HG03571 (cell line): ENCODE data around the gene SGTA.

Experiments
- ATAC-seq: cut with Tn5 transposase; IDR thresholded peaks from one replicate; pipeline ENCODE4 v1.9.1; 2021; ENCODE audit not compliant: unreplicated experiment

Gene SGTA

DNA sequence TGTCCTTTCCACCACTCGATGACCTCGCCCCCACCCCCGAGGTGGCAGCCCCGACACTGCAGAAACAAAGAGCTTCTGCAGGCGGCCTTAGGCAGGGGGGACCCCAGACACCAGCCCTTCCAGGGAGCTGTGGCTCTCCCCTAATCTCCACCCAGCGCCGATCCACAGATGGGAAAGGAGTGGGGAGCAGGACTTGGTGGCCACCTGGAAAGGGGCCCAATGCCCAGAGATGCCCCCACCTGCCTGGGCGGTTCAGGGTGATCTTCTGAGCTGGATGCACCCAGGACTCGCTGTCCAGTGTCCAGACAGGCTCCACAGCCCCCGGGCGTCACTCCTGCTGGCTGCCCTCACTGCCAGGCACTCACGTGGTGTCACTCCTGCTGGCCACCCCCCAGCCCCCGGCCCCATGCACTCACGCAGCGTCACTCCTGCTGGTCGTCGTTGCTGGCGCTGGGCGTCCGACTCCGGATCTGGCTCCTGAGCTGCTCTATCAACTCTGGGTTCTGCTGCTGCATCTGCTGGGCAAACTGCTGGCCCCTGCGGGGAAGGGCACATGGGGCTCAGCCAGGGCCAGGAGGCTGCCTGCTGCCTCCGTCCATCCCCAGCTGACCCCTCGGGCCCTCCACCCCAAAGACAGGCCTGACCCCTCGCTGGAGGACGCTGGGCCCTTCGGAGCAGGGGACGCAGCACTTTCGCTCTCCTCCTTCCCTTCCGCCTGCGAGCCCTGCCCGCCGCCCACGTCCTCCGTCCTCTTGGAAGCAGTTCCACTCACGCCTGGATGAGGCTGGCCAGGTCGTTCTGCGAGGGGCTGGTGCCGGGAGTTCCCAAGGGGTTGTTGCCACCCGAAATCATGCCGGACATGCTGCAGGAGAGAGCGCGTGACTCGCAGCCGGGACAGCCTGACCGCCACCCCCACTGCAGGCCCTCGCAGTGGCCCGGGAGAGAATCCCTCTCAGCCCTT, 25.9 kb downstream of the SGTA start:
- no peak for ATAC-seq

DNA sequence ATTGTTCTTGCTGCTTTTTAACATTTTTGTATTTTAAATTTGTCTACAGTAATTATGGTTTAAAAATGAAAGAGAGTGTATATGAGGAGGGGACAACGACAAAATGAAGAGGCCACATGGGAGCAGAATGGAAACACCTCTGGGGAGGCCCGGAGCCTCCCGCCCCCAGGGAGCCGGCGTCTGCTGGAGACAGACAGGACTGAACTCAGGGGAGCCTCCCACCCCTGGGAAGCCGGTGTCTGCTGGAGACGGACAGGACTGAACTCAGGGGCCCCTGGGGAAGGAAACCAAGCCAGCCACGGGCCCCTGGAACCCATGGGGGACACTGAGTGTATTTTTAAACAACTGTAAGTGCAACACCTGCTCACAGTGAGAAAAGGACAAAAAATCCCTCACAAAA, 26.6 kb downstream of the SGTA start:
- ATAC-seq: no peak

DNA sequence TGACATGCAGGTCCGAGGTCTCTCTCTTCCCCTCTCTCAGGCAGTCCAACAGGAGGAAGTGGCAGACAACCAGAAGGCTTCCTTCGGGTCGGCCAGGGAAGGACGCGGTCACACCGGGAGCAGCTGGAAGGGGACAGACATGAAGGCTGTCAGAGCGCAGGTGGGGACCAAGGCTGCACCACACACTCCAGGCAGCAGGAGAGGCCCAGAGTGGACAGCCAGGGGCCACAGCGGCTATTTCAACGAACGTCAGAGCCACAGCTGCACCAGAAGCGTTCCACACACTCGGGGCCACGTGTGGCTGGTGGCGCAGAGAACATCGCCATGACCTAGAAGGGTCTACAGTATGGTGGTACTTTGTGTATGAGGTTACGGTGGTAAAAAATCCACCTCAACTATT, 27.3 kb downstream of the SGTA start:
- no peak for ATAC-seq

DNA sequence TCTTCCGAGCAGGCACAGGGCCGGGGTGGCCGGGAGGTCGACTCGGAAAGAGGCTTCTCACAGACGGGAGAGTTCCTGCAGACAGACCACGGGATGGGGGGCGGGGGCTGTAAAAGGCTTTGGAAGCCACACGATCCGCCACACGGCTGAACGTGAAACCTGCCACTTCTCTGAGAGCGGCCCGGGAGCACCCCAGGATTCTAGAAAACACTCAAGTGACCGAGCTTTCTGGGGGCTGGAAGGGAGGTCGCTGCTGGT, 27.7 kb downstream of the SGTA start:
- no peak for ATAC-seq

DNA sequence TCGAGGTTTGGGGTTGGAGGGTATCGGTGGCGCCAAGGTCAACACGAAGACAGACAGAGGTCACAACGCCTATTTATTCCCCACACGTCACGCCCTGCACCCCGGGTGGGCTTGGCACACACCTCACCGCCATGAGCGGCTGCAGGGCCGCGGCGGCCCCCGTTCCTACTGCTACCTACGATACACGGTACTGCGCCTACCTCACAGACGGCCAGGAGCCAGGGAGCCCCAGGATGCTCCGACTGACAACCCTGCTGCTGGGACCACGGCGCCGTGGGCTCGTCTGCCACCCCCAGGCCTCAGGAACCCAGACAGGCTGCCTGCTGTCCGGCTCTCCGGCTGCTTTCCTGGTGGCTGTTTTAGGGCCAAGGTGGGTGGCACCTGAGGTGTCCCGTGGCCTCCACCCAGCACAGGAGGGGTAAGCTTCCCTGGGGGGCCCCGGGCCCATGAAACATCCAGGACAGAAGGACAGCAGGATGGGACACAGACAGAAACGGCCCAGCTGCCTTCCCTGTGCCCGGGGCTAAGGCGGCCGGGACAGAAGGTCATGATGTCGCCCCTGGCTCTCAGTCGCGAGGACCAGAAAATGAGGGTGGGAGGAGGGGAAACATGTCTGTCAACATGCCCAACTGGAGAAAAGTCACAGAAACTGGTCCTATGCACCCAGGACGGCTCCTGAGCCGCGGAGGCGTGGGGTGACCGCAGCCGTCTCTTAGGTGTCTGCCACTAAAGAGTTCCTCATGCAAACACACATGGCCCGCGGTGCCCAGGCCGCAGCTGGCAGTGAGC, 28.2 kb downstream of the SGTA start:
- no peak for ATAC-seq

DNA sequence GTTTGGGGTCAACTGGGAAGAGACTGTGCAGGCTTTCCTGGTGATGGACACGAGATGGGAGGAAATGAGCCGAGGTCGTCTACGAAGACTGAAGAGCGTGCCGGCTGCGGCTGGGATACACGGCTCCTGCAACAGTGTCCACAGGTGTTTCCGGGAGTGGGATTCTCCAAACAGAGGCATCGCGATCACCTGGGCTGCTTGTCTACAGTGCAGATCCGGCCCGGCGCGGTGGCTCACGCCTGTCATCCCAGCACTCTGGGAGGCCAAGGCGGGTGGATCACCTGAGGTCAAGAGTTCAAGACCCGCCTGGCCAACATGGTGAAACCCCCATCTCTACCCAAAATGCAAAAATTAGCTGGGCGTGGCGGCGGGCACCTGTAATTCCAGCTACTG, 31.6 kb downstream of the SGTA start:
- no peak for ATAC-seq

DNA sequence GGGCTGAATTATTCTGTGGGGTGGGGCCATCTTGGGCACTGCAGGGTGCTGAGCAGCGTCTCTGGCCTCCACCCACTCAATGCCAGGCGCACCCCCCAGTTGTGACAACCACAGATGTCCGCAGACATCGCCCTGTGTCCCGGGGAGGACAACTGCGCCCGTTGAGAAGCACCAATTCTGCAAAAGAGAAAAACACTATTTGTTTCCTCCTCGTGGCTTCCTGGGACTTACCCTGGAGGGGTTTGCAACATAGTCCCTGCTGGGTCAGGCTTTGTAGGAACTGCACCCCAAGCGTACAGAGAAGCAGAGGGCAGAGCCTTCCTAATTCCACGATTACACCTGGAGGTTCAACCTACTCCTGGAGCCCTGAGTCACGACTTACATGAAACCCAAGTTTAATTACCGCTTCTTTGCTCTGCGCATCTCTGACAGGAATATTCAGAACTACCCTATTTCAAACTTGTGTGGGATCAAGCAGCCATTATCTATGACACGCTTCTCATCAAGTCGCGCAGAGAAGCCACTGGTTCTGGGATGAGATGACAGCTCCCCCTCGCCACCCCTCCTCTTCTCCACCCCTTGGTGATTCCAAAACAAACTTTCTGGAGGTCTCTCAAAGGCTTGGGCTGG, 32.1 kb downstream of the SGTA start:
- ATAC-seq: no peak

DNA sequence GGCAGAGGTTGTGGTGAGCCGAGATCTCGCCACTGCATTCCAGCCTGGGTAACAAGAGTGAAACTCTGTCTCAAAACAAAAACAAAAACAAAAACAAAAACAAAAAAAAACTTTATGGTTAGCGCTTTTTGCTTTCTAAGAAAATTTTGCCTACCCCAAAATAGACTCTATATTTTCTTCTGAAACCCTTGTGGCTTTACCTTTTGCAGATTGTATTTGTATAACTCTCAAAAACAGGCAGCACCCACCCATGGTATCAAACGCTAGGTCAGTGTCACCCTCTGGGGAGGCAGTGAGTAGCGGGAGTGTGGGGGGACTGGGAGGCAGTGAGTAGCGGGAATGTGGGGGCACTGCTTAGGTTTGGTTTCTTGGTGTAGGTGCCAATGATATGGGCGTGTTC, 35.7 kb downstream of the SGTA start:
- no peak for ATAC-seq

DNA sequence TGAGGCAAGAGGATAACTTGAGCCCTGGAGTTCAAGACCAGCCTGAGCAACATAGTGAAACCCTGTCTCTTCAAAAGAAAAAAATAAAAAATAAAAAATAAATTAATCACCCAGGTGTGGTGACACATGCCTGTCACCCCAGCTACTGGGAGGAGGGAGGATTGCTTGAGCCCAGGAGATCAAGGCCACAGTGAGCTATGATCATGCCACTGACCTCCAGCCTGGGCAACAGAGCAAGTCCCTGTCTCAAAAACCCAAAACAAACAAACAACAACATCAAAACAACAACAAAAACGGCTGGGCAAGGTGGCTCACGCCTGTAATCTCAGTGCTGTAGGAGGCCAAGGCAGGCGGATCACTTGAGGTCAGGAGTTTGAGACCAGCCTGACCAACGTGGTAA, 39.0 kb downstream of the SGTA start:
- no peak for ATAC-seq

DNA sequence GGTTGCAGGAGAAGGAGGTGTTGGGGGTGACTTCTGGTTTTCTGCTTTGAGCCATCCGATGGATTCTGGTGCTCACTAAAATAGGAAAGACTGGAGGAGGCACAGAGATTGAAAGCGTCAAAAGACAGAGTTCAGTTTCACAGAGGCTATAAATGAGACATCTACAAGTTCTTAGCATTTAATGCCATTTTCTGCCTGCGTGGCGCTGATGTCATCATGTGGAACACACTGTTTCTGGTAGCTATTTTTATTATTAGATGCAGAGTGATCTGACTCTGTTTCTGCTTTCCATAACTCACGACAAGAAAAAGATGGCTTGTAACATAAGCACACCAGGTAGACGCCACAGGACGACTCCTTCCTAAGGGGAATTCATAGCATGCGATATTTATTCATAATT, 40.0 kb downstream of the SGTA start:
- ATAC-seq: no peak

DNA sequence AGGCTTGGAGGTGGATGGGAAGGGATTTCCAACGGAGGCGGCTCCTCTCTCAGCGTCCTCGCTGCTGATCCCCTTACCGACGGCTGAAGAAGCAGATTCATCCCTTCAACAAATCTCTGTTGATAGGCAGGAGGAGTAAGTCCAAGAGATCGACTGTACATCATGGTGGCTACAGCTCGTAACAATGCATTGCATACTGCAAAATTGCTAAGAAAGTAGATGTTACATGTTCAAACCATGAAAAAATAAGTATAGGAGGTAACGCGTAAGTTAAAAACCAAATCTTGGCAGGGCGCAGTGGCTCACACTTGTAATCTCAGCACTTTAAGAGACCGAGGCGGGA, 42.8 kb downstream of the SGTA start:
- no peak for ATAC-seq

DNA sequence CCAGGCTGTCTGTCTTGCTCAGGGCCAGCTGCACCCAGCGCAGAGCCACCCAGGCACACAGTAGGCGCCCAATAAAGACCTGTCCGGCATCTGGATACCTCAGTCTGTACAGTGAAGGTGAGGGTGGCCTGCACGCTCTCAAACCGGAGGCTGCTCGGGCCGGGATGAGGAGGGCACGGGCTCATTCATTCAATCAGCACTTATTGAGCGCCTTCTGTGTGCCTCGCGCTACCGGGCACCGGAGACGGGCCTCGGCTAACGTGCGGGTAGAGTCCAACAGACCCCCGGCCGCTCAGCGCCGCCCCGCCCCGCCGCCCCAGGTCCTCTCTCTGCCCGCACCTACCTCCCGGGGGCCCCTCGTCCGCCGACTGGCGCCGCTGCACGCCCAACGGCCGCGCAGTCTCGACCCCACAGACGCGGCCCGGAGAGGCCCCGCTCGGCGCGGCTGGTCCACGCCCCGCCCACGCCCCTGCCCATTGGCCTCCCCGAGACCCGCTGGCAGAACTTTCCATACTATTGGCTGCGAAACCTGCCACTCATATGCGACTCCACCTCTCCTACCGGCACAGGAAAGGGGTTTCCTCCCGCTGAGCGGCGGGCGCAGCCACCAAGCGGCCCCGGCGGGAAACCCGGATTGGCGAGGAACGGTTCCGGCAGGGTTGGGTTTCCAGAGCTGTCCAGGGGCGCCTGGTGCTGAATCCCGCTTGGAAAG, 43.3 kb downstream of the SGTA start, which contains the start of gene SLC39A3:
TSS of gene SLC39A3 (minus strand) at position 416 of the 712 bp plus-strand sequence. CDS start 2,760 bp downstream, outside the sequence.
- ATAC-seq: peak; percentile 75

DNA sequence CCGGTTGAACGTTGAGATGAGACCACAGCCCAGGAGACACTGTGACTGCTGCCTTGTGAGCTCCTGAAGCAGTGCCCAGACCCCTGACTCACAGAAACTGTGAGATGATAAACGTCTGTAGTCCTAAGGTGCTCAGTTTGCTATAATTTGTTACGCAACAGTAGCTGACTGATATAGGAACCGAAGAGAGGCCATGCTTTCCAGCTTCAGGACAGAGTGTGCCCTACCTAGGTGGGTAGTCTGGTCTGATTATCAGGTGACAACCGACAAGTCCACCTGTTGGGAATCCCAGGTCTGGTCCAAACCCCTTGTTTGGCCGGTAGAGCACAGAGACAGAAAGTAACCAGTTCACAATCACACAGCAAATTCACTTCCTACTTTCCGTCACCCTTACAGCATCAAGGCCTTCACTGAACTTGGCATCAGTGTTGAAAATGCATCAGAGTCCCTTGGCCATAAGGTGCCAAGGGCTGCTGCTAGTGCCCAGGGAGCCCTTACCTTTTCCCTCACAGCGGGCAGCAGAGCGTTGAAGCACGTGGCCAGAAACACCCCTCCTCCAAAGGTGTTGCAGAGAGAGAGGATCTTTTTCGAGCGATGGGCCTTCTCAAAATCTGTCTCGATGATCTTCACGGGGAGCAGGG, 46.4 kb downstream of the SGTA start:
- no peak for ATAC-seq

DNA sequence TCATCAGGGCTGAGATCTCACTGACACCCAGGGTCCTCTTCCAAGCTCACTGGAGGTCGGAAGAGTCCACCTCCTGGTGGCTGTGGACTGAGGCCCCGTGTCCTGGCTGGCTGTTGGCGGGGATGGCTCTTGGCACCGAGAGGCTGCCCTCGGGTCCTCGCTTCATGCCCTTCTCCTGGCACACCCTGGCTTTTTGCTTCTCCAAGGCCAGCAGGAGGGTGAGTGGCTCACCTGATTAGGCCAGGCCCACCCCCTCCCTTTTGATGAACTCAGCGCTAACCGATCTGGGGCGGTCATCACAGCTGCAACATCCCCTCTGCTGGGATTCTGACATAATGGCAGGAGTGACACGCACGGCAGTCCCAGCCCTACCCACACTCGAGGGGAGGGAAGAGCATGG, 47.7 kb downstream of the SGTA start:
- no peak for ATAC-seq

DNA sequence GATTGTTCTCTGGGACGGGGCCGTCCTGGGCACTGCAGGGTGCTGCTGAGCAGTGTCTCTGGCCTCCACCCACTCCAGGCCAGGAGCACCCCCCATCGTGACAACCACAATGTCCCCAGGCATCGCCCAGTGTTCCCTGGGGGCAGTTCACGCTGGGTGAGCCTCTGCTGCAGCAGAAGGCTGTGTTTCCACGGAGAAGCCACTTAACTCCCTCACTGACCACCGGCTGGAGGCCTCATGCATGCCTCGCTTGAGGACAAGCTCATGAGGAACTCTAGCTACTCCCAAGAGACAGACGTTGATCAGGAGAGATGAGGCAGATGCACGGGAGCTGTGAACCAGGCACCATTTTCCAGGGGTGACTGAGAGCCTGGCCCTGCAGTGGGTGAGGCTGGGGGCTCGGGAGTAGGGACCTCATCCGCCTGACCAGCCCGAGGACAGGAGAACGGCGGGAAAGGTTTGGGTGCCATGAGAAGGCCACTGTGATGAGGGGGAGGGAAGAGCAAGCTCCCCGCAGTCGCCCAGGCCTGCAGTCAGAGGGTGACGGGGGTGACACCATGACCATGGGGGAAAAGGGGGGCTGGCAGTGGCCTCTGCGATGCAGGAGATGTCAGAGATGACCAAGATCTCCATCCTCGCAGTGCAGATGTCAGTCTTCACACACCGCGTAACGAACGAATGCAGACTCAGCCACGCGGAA, 48.3 kb downstream of the SGTA start:
- no peak for ATAC-seq

DNA sequence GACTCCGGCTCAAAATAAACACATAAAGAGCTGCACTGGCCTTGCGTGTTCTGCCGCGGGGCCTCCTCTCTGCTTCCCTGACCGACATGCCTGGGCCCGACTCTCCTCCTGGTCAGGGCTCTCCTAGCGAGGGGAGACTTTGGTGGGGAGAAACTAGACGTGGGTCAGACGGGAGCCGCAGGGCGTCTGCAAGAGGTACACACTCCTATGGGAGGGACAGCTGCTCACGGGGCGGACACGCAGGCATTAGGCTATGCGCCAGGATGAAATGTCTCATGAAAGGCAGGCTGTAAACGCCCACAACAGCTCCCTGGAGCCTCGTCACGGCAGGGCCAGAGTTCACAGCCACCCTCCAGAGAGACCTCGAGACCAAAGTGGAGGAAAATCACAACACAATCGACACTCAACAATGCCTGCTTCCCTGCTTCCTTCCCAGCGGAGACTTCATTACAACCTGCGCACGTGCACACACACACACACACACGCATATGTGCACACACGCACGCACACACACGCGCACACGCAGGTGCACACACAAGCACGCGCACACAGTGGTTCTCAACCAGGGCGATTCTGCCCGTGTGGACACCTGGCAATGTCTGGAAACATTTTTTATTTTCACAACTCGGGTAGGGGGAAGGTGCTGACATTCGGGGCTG, 49.0 kb downstream of the SGTA start:
- ATAC-seq: no peak

DNA sequence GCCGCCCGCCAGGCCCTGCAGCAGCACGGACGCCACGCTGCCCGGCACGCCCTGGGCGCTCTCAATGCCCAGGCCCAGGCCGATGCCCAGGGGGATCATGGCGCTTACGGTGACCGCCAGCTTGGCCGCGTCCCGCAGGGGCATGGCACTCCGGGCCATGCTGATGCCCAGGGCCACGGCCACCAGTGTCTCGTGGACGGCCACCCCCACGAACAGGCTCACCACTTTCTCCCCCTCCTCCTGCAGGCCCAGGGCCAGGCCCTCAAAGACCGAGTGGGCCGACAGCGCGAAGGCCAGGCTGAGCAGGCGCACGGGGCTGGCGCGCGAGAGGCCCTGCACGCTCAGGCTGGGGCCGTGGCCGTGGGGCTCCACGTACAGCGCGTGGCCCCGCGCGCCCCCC, 50.2 kb downstream of the SGTA start:
- no peak for ATAC-seq

DNA sequence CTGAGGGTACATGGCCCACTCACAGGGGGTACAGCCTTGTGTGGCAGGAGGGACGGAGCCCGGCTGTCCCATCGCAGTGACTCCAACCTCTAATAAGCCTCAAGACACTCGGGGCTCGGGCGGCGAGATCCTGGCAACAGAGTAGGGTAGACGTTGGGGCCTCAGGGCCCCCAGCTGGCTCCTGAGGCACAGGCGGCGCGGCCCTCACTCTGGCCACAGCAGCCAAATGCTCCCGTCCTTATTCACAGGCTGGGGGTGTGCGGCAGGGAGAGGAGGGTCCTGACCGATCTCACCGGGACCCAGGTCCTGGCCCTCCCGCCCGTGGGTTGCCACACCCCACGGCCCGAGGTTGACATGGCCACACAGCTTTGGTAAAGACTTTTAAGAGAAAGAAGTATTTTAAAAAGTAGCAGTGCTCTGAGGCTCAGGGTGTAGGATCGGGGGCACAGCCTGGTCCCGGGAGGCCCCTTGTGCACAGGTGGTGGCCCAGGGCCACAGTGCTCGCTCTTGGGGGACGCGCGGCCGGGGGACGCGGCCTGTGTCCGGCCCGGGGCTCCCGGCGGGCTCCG, 50.8 kb downstream of the SGTA start:
- no peak for ATAC-seq

DNA sequence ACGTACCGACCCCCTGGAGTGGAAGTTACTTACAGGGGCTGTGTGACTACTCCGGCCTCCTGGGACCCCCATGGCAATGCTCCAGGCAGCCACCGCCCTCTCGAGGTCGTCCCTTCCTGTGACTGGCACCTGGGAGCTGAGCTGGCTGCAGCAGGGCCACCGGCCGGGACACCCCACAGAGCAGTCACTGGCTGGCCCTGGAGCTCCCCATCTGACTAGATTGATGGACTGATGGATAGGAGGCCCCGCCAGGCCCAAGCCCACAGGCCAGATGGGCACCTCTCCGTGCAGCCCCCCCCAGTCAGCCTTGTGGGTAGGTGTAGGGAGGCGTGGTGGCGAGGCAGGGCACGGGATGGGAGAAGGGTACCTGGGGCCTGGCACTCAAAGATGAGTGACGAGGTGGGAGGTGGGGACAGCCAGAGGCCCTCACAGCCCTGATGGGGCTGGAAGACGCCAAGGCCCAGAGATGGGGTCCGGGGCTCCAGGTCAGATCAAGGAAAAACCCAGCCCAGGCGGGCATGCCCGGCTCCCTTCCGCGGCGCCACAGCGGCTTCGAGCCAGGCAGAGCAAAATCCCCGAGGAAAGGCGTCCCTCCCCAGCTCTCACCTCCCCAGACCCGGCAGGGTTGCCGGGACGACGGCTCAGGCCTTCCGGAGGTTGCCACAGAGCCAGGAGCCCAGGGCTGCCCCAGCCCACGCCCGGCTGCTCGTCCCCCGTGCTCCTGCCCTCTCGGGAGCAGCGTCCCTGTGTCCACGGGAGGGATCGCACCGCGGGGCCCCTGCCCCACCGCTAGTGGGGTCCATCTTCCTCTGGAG, 51.7 kb downstream of the SGTA start:
- ATAC-seq: no peak
